ENCODE results near the gene GARIN5A.

Gene GARIN5A

GRCh38 chr19:50476224-50476906 lies at the start of gene GARIN5A, which contains the start of gene EMC10:
Gene GARIN5A, minus strand, starts transcription at chr19:50476848. Its CDS starts 460 bp downstream, at chr19:50476388.
Gene EMC10, plus strand, starts transcription at chr19:50476507. Its CDS starts 38 bp downstream, at chr19:50476545.
- peak; percentile 96 for DNase-seq

- DNase-seq, result no peak
Measured at GRCh38 chr19:50522881-50523280, 46.2 kb upstream of the GARIN5A start.

GRCh38 chr19:50520822-50521465 lies 44.3 kb upstream of the GARIN5A start:
- no peak for DNase-seq

GRCh38 chr19:50519006-50519575 lies 42.4 kb upstream of the GARIN5A start:
- no peak for DNase-seq

- DNase-seq, result no peak
Measured at GRCh38 chr19:50518091-50519005, 41.7 kb upstream of the GARIN5A start.

- DNase-seq, result no peak
Measured at GRCh38 chr19:50517704-50518075, 41.0 kb upstream of the GARIN5A start.

GRCh38 chr19:50516964-50517703 lies 40.5 kb upstream of the GARIN5A start:
- no peak for DNase-seq

- no peak for DNase-seq
Measured at GRCh38 chr19:50516456-50516855, 39.8 kb upstream of the GARIN5A start.

- no peak for DNase-seq
Measured at GRCh38 chr19:50515168-50515561, 38.5 kb upstream of the GARIN5A start.

GRCh38 chr19:50514346-50515167 lies 37.9 kb upstream of the GARIN5A start:
- DNase-seq, result no peak

- DNase-seq, result no peak
Measured at GRCh38 chr19:50513746-50514345, 37.2 kb upstream of the GARIN5A start, which contains the start of gene ASPDH. Gene ASPDH, minus strand, starts transcription at chr19:50513913. Its CDS starts 90 bp downstream, at chr19:50513823.

- DNase-seq, result no peak
Measured at GRCh38 chr19:50512999-50513745, 36.5 kb upstream of the GARIN5A start.

- no peak for DNase-seq
Measured at GRCh38 chr19:50512112-50512998, 35.7 kb upstream of the GARIN5A start.

GRCh38 chr19:50511069-50511822 lies 34.6 kb upstream of the GARIN5A start, which contains the start of gene JOSD2:
Gene JOSD2, minus strand, starts transcription at chr19:50511191. Its CDS starts 760 bp downstream, at chr19:50510431.
- peak; percentile 98 for DNase-seq

GRCh38 chr19:50510700-50511068 lies 34.0 kb upstream of the GARIN5A start:
- DNase-seq, result no peak

- DNase-seq, result no peak
Measured at GRCh38 chr19:50510121-50510670, 33.5 kb upstream of the GARIN5A start.

- no peak for DNase-seq
Measured at GRCh38 chr19:50509366-50509765, 32.7 kb upstream of the GARIN5A start.

- DNase-seq, result no peak
Measured at GRCh38 chr19:50508843-50509190, 32.2 kb upstream of the GARIN5A start.
